ENCODE data around the gene TINAGL1.

TINAGL1 gene

GRCh38 chr1:31626223-31627207, 50.2 kb downstream of the TINAGL1 start:
- no peak overlapping the region for H3K9ac ChIP-seq (ENCODE audit: low read depth, low read length, poor library complexity, severe bottlenecking)
- peaks cover 50% of the 10 kb centered on the region; the same call in 1 of the 2 replicates for H3K36me3 ChIP-seq (ENCODE audit: insufficient read depth, low read length)
- no peaks in the 10 kb centered on the region for H3F3A ChIP-seq (ENCODE audit: low read depth)
- H3K9me2 ChIP-seq (replicated peaks; ENCODE audit: low read depth, low read length) = no peaks in the 10 kb centered on the region
- no peaks in the 10 kb centered on the region for H3K4me1 ChIP-seq (ENCODE audit: insufficient read depth, low read length, poor library complexity, severe bottlenecking)
- no peaks in the 10 kb centered on the region for H4K20me1 ChIP-seq (ENCODE audit: insufficient read depth, low read length, poor library complexity, severe bottlenecking)
- no peaks in the 10 kb centered on the region for H3K27me3 ChIP-seq (ENCODE audit: insufficient read depth, low read length, poor library complexity, severe bottlenecking)
- no peaks in the 10 kb centered on the region for H3K9me3 ChIP-seq (ENCODE audit: insufficient read depth, low read depth, low read length)
- no peaks in the 10 kb centered on the region for H3K79me2 ChIP-seq (ENCODE audit: insufficient read depth, low read length)
- no peak overlapping the region for H3K4me2 ChIP-seq (ENCODE audit: low read depth, low read length, poor library complexity, severe bottlenecking)
- no peak overlapping the region for H2AFZ ChIP-seq (ENCODE audit: low read length)
- no peak for TF ChIP-seq CTCF (conservative IDR thresholded peaks at IDR 0.05; ENCODE audit: low read length)
- TF ChIP-seq EZH2phosphoT487 (IDR thresholded peaks at IDR 0.05; ENCODE audit: borderline replicate concordance) = no peak
- H3K4me3 ChIP-seq (ENCODE audit: low read length, poor library complexity, severe bottlenecking) = no peak overlapping the region

GRCh38 chr1:31627301-31627929, 51.1 kb downstream of the TINAGL1 start:
- Histone ChIP-seq H3K4me3 (ENCODE audit: low read length, poor library complexity, severe bottlenecking) (no peak overlapping the region), H3F3A (ENCODE audit: low read depth) (no peaks in the 10 kb centered on the region), H3K9me2 (replicated peaks; ENCODE audit: low read depth, low read length) (no peaks in the 10 kb centered on the region), H3K9ac (ENCODE audit: low read depth, low read length, poor library complexity, severe bottlenecking) (no peak overlapping the region), H3K27me3 (ENCODE audit: insufficient read depth, low read length, poor library complexity, severe bottlenecking) (no peaks in the 10 kb centered on the region), H3K4me1 (ENCODE audit: insufficient read depth, low read length, poor library complexity, severe bottlenecking) (no peaks in the 10 kb centered on the region), H3K36me3 (ENCODE audit: insufficient read depth, low read length) (peaks cover 59% of the 10 kb centered on the region; the same call in 1 of the 2 replicates), H2AFZ (ENCODE audit: low read length) (no peak overlapping the region), H4K20me1 (ENCODE audit: insufficient read depth, low read length, poor library complexity, severe bottlenecking) (no peaks in the 10 kb centered on the region), H3K9me3 (ENCODE audit: insufficient read depth, low read depth, low read length) (no peaks in the 10 kb centered on the region), H3K4me2 (ENCODE audit: low read depth, low read length, poor library complexity, severe bottlenecking) (no peak overlapping the region), H3K79me2 (ENCODE audit: insufficient read depth, low read length) (no peaks in the 10 kb centered on the region)
- no peak for TF ChIP-seq CTCF (conservative IDR thresholded peaks at IDR 0.05; ENCODE audit: low read length)
- no peak for TF ChIP-seq EZH2phosphoT487 (IDR thresholded peaks at IDR 0.05; ENCODE audit: borderline replicate concordance)

- Histone ChIP-seq H3K79me2 (ENCODE audit: insufficient read depth, low read length) (no peaks in the 10 kb centered on the region), H2AFZ (ENCODE audit: low read length) (no peak overlapping the region), H3K9me3 (ENCODE audit: insufficient read depth, low read depth, low read length) (no peaks in the 10 kb centered on the region), H3F3A (ENCODE audit: low read depth) (no peaks in the 10 kb centered on the region), H3K9me2 (replicated peaks; ENCODE audit: low read depth, low read length) (no peaks in the 10 kb centered on the region), H3K9ac (ENCODE audit: low read depth, low read length, poor library complexity, severe bottlenecking) (no peak overlapping the region), H3K36me3 (ENCODE audit: insufficient read depth, low read length) (peaks cover 65% of the 10 kb centered on the region; the same call in 1 of the 2 replicates), H3K4me1 (ENCODE audit: insufficient read depth, low read length, poor library complexity, severe bottlenecking) (no peaks in the 10 kb centered on the region), H3K4me3 (ENCODE audit: low read length, poor library complexity, severe bottlenecking) (no peak overlapping the region), H4K20me1 (ENCODE audit: insufficient read depth, low read length, poor library complexity, severe bottlenecking) (no peaks in the 10 kb centered on the region), H3K27me3 (ENCODE audit: insufficient read depth, low read length, poor library complexity, severe bottlenecking) (no peaks in the 10 kb centered on the region), H3K4me2 (ENCODE audit: low read depth, low read length, poor library complexity, severe bottlenecking) (no peak overlapping the region)
- TF ChIP-seq CTCF (conservative IDR thresholded peaks at IDR 0.05; ENCODE audit: low read length) (no peak), EZH2phosphoT487 (IDR thresholded peaks at IDR 0.05; ENCODE audit: borderline replicate concordance) (no peak)
Measured at GRCh38 chr1:31627930-31628559, 51.7 kb downstream of the TINAGL1 start.
